Endodermal cell (in vitro differentiated cells): ENCODE data around the gene C14orf119. TPM values are rescaled to one million over a fixed set of nuclear protein-coding genes. Genes with fewer than 3 reads are reported as not detected.
A peak's percentile ranks its signal among the peaks of the same experiment; 100 is the strongest.
"Not testable (repeated sequence)": the region's sequence is repeated elsewhere in the genome, so short reads cannot be mapped to it uniquely, and the experiment has no call there.

Experiments
- DNase-seq: peaks from one replicate; pipeline ENCODE4 v3.0.0-alpha.2; 2017
- H3K27ac ChIP-seq: 2 replicates; pipeline ENCODE4 v1.5.1; 2013; ENCODE audit warnings: mild to moderate bottlenecking, low read depth, low read length, moderate library complexity
- H3K27me3 ChIP-seq: 2 replicates; pipeline ENCODE4 v1.6.1; 2013; ENCODE audit warnings: mild to moderate bottlenecking, low read length, moderate library complexity; ENCODE audit not compliant: insufficient read depth, control insufficient read depth, poor library complexity, severe bottlenecking
- H3K36me3 ChIP-seq: 2 replicates; pipeline ENCODE4 v1.7.0; 2013; ENCODE audit warnings: mild to moderate bottlenecking, low read length, moderate library complexity; ENCODE audit not compliant: control insufficient read depth, insufficient read depth
- H3K4me1 ChIP-seq: one replicate; pipeline ENCODE4 v1.7.0; 2013; ENCODE audit warnings: low read length; ENCODE audit not compliant: control insufficient read depth, insufficient read depth
- H3K4me3 ChIP-seq: 2 replicates; pipeline ENCODE4 v1.5.1; 2013; ENCODE audit warnings: mild to moderate bottlenecking, low read length, moderate library complexity
- H3K9ac ChIP-seq: 2 replicates; pipeline ENCODE4 v1.6.1; 2013; ENCODE audit warnings: mild to moderate bottlenecking, low read length, moderate library complexity; ENCODE audit not compliant: poor library complexity, severe bottlenecking; ENCODE audit errors: extremely low read depth
- H3K9me3 ChIP-seq: 2 replicates; pipeline ENCODE4 v1.6.1; 2013; ENCODE audit warnings: mild to moderate bottlenecking, low read length, moderate library complexity; ENCODE audit not compliant: control insufficient read depth
- H3K27ac Mint-ChIP-seq: 2 replicates; pipeline ENCODE4 v1.8.0; 2020; ENCODE audit warnings: mixed read lengths
- H3K27me3 Mint-ChIP-seq: 2 replicates; pipeline ENCODE4 v1.8.0; 2021; ENCODE audit warnings: mild to moderate bottlenecking, mixed read lengths; ENCODE audit not compliant: insufficient read depth
- H3K36me3 Mint-ChIP-seq: 2 replicates; pipeline ENCODE4 v1.8.0; 2020; ENCODE audit warnings: low read depth, mixed read lengths
- H3K4me1 Mint-ChIP-seq: 2 replicates; pipeline ENCODE4 v1.8.0; 2020; ENCODE audit warnings: mixed read lengths
- H3K4me3 Mint-ChIP-seq: 2 replicates; pipeline ENCODE4 v1.8.0; 2020; ENCODE audit warnings: mild to moderate bottlenecking, moderate library complexity, mixed read lengths
- H3K9me3 Mint-ChIP-seq: 2 replicates; pipeline ENCODE4 v1.8.0; 2020; ENCODE audit warnings: mild to moderate bottlenecking, mixed read lengths
- WGBS, 2 experiments: methylation state at CpG; one replicate each; pipeline versions ENCODE4 v1.1.5 to v1.1.7; 2013; ENCODE audit warnings: missing lambda C conversion rate in 2 of 2, mixed read lengths in 1 of 2; ENCODE audit not compliant: insufficient coverage in 1 of 2, insufficient read length in 1 of 2; 5-methylcytosine and 5-hydroxymethylcytosine counted together
- total RNA-seq, 2 donors: library from RNA; stranded (reverse); fragmentation: NEBNext Ultra II Directional in 1 of 2; extraction: Animal tissue kit (Norgen Biotek cat#: 25700) in 1 of 2; gene quantifications; 2 replicates in 1 of 2; 3 replicates in 1 of 2; pipeline ENCODE4 v1.2.1, GENCODE V29; 2021
- TF ChIP-seq, protein P1 (sequence below): fragments of 200-600 bp; sonication (generic); conservative IDR thresholded peaks from 2 replicates; pipeline ENCODE4 v1.5.0; 2021; ENCODE audit warnings: antibody characterized with exemption, mild to moderate bottlenecking

C14orf119 gene
- total RNA-seq, 2 donors from 2014 or later, result 76.7 to 82.9 TPM

DNA sequence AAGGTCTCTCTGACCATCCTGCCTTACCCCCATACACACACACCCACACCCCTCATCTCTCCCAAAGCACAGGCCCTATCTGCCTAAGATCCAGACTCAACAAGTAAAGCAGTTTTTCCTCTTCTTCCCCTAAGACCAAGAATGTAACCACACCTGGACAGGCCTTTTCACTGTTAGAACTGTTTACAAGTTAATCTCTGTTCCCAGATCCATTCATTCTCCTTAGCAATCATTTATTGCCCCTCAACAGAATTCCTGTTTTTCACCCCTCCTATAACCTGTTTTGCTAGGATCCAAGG, 11.4 kb downstream of the C14orf119 start:
- H3K27me3 Mint-ChIP-seq, result peaks cover 3% of the 10 kb centered on the region
- H3K4me3 ChIP-seq, result no peak overlapping the region
- TF ChIP-seq, protein P1, sequence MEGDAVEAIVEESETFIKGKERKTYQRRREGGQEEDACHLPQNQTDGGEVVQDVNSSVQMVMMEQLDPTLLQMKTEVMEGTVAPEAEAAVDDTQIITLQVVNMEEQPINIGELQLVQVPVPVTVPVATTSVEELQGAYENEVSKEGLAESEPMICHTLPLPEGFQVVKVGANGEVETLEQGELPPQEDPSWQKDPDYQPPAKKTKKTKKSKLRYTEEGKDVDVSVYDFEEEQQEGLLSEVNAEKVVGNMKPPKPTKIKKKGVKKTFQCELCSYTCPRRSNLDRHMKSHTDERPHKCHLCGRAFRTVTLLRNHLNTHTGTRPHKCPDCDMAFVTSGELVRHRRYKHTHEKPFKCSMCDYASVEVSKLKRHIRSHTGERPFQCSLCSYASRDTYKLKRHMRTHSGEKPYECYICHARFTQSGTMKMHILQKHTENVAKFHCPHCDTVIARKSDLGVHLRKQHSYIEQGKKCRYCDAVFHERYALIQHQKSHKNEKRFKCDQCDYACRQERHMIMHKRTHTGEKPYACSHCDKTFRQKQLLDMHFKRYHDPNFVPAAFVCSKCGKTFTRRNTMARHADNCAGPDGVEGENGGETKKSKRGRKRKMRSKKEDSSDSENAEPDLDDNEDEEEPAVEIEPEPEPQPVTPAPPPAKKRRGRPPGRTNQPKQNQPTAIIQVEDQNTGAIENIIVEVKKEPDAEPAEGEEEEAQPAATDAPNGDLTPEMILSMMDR, result no peak
- DNase-seq, result no peak
- H3K27ac Mint-ChIP-seq, result peak overlapping the region; percentile 92
- peaks cover 18% of the 10 kb centered on the region for H3K27me3 ChIP-seq
- peaks cover 7% of the 10 kb centered on the region for H3K9me3 Mint-ChIP-seq
- no peaks in the 10 kb centered on the region for H3K36me3 ChIP-seq
- H3K9me3 ChIP-seq, result no peaks in the 10 kb centered on the region
- H3K9ac ChIP-seq, result no peak overlapping the region
- peaks cover 39% of the 10 kb centered on the region for H3K4me1 Mint-ChIP-seq
- no peak overlapping the region for H3K4me3 Mint-ChIP-seq
- H3K27ac ChIP-seq, result no peak overlapping the region
- H3K36me3 Mint-ChIP-seq, result no peaks in the 10 kb centered on the region
- peaks cover 5% of the 10 kb centered on the region for H3K4me1 ChIP-seq

DNA sequence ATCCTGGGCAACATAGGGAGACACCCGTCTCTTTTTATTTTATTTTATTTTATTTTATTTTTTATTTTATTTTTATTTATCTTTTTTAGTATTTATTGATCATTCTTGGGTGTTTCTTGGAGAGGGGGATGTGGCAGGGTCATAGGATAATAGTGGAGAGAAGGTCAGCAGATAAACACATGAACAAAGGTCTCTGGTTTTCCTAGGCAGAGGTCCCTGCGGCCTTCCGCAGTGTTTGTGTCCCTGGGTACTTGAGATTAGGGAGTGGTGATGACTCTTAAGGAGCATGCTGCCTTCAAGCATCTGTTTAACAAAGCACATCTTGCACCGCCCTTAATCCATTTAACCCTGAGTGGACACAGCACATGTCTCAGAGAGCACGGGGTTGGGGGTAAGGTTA, 12.3 kb downstream of the C14orf119 start:
- not testable (repeated sequence) for H3K36me3 ChIP-seq, H3K4me3 Mint-ChIP-seq, H3K9me3 ChIP-seq, H3K27ac ChIP-seq, H3K9me3 Mint-ChIP-seq, H3K36me3 Mint-ChIP-seq, H3K4me3 ChIP-seq, H3K4me1 ChIP-seq, H3K27ac Mint-ChIP-seq, DNase-seq, H3K9ac ChIP-seq, H3K27me3 Mint-ChIP-seq
- H3K27me3 ChIP-seq, result peaks cover 18% of the 10 kb centered on the region
- WGBS, 2 experiments, result 80% methylated on average over 2 of the region's 5 CpGs; no CpG with 5 or more reads in 1 of the 2 experiments
- H3K4me1 Mint-ChIP-seq, result peaks cover 31% of the 10 kb centered on the region

DNA sequence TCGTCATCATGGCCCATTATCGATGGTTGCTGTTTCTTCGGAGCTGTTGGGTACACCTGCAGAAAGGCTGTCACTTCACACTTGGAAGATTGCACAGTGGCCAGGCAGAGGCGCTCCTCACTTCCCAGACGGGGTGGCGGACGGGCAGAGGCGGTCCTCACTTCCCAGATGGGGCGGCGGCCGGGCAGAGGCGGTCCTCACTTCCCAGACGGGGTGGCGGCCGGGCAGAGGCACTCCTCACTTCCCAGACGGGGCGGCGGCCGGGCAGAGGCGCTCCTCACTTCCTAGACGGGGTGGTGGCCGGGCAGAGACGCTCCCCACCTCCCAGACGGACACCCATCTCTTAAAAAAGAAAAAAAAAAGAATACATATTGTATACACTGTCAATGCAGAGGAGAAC, 12.9 kb downstream of the C14orf119 start:
- not testable (repeated sequence) for H3K9me3 ChIP-seq, H3K4me3 ChIP-seq, DNase-seq, H3K36me3 ChIP-seq, H3K9me3 Mint-ChIP-seq, H3K27me3 Mint-ChIP-seq, H3K27ac ChIP-seq, H3K9ac ChIP-seq, H3K4me3 Mint-ChIP-seq, H3K4me1 ChIP-seq, H3K36me3 Mint-ChIP-seq, H3K27ac Mint-ChIP-seq
- H3K4me1 Mint-ChIP-seq, result peaks cover 31% of the 10 kb centered on the region
- peaks cover 18% of the 10 kb centered on the region for H3K27me3 ChIP-seq
- WGBS, 2 experiments, result 96 to 98% methylated on average over 4 to 21 of the region's 24 CpGs

DNA sequence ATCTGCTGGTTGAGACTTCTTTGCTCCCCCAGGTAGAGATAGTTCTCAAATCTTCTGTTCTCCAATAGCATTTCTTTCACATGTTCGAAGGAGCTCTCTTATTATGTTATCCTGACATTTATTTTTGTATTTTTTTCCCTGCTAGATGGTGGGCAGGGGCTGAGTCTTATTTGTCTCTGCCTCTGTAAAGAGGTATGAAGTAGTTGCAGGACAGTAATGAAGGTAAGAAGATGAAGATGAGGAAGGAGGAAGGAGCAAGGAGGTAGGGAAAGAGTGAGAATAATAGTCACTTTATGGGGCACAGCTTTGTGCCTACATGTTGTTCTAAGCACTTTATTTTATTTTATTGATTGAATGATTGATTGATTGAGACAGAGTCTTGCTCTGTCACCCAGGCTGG, 14.5 kb downstream of the C14orf119 start:
- Histone ChIP-seq H3K9ac (no peak overlapping the region), H3K27ac (no peak overlapping the region), H3K9me3 (no peaks in the 10 kb centered on the region), H3K4me1 (peaks cover 2% of the 10 kb centered on the region), H3K27me3 (peaks cover 18% of the 10 kb centered on the region), H3K36me3 (no peaks in the 10 kb centered on the region), H3K4me3 (no peak overlapping the region)
- Mint-ChIP-seq H3K4me1 (peaks cover 31% of the 10 kb centered on the region), H3K36me3 (no peaks in the 10 kb centered on the region), H3K27me3 (peaks cover 7% of the 10 kb centered on the region), H3K9me3 (peaks cover 7% of the 10 kb centered on the region), H3K4me3 (no peak overlapping the region), H3K27ac (no peak overlapping the region)
- 87% methylated on average over 1 of the region's 1 CpG; no CpG with 5 or more reads in 1 of the 2 experiments for WGBS, 2 experiments
- DNase-seq, result no peak
- TF ChIP-seq, protein P1, result no peak
